GM19438 (cell line): ENCODE measurements around the gene AP3S1.
"Not testable (repeated sequence)": the region's sequence is repeated elsewhere in the genome, so short reads cannot be mapped to it uniquely, and the experiment has no call there.

ENCODE experiments used
- ATAC-seq: cut with Tn5 transposase; IDR thresholded peaks from one replicate; pipeline ENCODE4 v1.9.1; 2021; ENCODE audit warnings: low read depth; ENCODE audit not compliant: unreplicated experiment

The AP3S1 gene

GRCh38 chr5:115859378-115859777, 17.6 kb downstream of the AP3S1 start:
- ATAC-seq, result no peak

- ATAC-seq, result no peak
Observed at GRCh38 chr5:115869256-115869795, 27.6 kb downstream of the AP3S1 start.

GRCh38 chr5:115872447-115872846, 30.7 kb downstream of the AP3S1 start:
- ATAC-seq, result no peak

DNA sequence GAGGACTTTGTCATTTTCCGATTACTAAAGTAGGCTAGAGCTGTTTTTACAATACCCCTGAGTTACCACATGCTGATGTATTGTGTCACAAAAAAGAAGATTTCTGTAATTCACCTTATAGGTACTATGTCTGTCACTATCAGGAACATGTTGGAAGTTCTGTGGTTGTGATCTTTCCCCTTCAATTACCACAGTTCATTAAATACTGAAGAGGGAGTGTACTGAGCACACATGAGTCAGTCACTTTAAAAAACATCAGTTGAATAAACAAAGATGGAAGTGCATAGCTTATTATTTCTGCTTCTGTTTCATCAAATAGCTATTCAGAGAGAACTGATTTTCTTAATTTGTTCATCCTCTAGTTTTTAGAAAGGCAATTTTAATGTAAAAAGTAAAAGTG, 31.7 kb downstream of the AP3S1 start:
- no peak for ATAC-seq

DNA sequence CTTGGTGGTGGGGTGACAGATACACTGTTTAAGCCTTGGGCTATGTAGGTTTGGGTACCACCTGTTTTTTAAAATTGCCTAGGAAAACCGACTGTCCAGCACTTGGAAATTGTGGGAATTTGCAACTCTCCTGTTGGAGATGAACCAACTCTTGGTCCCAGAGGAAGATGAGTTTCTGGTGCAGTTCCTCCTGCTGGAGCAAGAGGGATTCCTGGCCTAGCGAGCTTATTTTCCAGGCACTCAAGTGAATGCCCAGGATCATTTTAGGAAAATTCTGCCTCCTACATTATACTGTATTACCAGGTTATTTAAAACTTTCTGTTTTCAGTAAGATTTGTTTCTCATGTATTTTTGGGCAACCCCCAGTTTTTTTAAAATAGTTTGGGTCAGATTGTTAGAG, 33.7 kb downstream of the AP3S1 start:
- ATAC-seq, result no peak

DNA sequence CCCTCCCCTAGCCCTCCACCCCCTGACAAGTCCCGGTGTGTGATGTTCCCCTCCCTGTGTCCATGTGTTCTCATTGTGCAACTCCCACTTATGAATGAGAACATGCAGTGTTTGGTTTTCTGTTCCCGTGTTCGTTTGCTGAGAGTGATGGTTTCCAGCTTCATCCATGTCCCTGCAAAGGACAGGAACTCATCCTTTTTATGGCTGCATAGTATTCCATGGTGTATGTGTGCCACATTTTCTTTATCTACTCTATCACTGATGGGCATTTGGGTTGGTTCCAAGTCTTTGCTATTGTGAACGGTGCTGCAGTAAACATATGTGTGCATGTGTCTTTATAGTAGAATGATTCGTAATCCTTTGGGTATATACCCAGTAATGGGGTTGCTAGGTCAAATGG, 35.6 kb downstream of the AP3S1 start:
- ATAC-seq, result not testable (repeated sequence)

DNA sequence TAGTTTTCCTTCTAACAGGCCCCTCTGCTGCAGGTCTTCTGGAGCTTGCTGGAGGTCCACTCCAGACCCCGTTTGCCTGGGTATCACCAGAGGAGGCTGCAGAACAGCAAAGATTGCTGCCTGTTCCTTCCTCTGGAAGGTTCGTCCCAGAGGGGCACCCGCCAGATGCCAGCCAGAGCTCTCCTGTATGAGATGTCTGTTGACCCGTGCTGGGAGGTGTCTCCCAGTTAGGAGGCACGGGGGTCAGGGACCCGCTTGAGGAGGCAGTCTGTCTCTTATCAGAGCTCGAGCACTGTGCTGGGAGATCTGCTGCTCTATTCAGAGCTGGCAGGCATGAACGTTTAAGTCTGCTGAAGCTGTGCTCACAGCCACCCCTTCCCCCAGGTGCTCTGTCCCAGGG, 40.7 kb downstream of the AP3S1 start:
- not testable (repeated sequence) for ATAC-seq

DNA sequence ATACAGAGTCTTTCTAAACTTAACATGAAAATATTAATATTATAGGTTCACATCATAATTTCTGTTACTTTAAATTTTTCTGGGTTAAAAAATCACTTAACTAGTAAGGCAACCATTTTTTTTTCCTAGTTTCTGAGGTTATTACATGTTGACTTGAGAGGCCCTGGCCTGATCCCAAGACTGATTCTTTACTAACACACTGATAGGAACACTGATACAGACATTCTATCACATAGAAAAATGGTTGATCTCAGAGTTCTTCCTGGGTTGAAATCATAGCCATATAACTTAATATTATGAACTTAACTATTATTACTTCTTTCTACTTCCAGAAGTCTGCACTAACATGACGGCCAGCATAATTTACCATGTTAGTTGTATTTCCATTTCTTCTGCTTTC, 43.0 kb downstream of the AP3S1 start:
- ATAC-seq, result no peak

- not testable (repeated sequence) for ATAC-seq
Observed at GRCh38 chr5:115885208-115885607, 43.5 kb downstream of the AP3S1 start.

GRCh38 chr5:115888027-115888426, 46.3 kb downstream of the AP3S1 start:
- no peak for ATAC-seq

DNA sequence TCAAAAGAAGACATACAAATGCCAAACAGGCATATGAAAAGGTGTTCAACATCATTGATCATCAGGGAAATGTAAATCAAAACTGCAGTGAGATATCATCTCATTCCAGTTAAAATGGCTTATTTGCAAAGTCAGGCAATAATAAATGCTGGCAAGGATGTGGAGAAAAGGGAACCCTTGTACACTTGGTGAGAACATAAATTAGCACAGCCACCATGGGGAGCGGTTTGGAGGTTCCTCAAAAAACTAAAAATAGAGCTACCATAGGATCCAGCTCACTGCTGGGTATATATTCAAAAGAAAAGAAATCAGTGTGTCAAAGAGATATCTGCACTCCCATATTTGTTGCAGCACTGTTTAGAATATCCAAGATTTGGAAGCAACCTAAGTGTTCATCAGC, 50.3 kb downstream of the AP3S1 start:
- ATAC-seq, result no peak

- ATAC-seq, result no peak
Observed at GRCh38 chr5:115894342-115894741, 52.6 kb downstream of the AP3S1 start.

GRCh38 chr5:115895821-115896220, 54.1 kb downstream of the AP3S1 start:
- no peak for ATAC-seq

DNA sequence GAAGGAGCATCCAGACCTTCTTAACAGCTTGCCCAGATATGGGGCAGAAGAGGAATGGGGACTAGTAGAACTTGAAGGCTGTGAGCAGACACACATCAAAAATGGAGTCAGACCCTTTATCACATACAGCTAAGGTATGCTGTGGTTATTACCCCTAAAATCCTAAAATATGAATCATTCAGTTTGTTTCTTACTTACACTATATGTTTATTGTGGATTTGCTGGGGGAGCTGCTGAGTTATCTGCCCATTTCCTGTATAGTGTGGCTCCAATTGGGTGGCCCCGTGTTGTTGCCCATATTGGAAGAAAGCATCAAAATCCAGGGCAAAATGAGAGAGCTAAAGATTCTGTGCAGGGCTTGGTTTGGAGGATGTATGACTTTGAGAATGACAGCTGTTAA, 56.9 kb downstream of the AP3S1 start:
- ATAC-seq, result no peak

- ATAC-seq, result no peak
Observed at GRCh38 chr5:115907177-115907576, 65.4 kb downstream of the AP3S1 start.

GRCh38 chr5:115913623-115914400, 72.1 kb downstream of the AP3S1 start:
- ATAC-seq, result not testable (repeated sequence)

GRCh38 chr5:115920171-115920725, 78.5 kb downstream of the AP3S1 start:
- no peak for ATAC-seq

DNA sequence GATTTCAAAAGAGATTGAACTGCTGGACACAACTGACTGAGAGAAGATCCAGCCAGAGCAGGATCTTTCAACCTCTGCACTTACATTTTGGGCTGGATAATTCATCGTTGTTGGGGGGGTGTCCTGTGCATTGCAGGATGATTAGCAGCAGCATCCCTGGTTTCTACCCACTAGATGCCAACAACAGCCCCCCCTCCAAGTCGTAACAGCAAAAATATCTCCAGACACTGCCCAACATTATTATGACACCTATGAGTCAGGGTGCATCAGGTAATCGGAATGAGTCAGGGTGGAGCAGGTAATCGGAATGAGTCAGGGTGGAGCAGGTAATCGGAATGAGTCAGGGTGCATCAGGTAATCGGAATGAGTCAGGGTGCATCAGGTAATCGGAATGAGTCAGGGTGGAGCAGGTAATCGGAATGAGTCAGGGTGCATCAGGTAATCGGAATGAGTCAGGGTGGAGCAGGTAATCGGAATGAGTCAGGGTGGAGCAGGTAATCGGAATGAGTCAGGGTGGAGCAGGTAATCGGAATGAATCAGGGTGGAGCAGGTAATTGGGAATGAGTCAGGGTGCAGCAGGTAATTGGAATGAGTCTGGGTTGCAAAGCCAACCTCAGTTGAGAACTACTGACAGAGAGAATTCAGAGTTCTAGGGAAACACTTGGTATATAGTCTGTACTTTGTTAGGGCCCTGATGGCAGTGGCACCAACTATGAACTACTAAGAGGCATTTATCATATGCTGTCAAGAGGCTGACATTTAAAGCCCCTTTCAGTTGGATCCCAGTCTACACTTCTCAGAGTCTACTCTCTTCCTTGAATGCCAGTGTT, 87.1 kb downstream of the AP3S1 start:
- not testable (repeated sequence) for ATAC-seq

DNA sequence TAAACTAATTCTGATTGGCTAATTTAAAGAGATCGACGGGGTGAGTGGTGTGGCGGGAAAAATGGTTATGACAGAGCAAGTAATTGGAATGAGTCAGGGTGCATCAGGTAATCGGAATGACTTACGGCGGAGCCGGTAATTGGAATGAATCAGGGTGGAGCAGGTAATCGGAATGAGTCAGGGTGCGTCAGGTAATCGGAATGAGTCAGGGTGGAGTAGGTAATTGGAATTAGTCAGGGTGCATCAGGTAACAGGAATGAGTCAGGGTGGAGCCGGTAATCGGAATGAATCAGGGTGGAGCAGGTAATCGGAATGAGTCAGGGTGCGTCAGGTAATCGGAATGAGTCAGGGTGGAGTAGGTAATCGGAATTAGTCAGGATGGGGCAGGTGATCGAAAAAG, 88.4 kb downstream of the AP3S1 start:
- ATAC-seq, result not testable (repeated sequence)

- no peak for ATAC-seq
Observed at GRCh38 chr5:115930630-115931337, 89.0 kb downstream of the AP3S1 start.

GRCh38 chr5:115932991-115933390, 91.3 kb downstream of the AP3S1 start:
- no peak for ATAC-seq
